Upper lobe of left lung (tissue), 6 donors: ENCODE data around the gene CTU2. TPM values are rescaled to one million over a fixed set of nuclear protein-coding genes. Genes with fewer than 3 reads are reported as not detected.

ENCODE experiments used
- ATAC-seq, 2 donors: fragments of 200-7000 bp; cut with Tn5 transposase; one replicate each; pipeline ENCODE4 v1.9.1; 2022; ENCODE audit warnings: mild to moderate bottlenecking in 2 of 2, moderate library complexity in 2 of 2; ENCODE audit not compliant: low FRiP score in 2 of 2
- DNase-seq, 2 donors: peaks; one replicate each; pipeline ENCODE4 v3.0.0-alpha.2; 2019 to 2020
- H3K27ac ChIP-seq, 4 donors: fragments of 200-600 bp; sonication (generic); one replicate each; pipeline ENCODE4 v1.5.1; 2016 to 2019
- H3K27me3 ChIP-seq, 4 donors: fragments of 200-600 bp; sonication (generic); one replicate each; pipeline ENCODE4 v1.5.1; 2017 to 2019
- H3K36me3 ChIP-seq, 4 donors: fragments of 200-600 bp; sonication (generic); one replicate each; pipeline ENCODE4 v1.5.1; 2016 to 2019
- H3K4me1 ChIP-seq, 4 donors: fragments of 200-600 bp; sonication (generic); one replicate each; pipeline ENCODE4 v1.5.1; 2018 to 2019
- H3K4me3 ChIP-seq, 4 donors: fragments of 200-600 bp; sonication (generic); one replicate each; pipeline ENCODE4 v1.5.1; 2017 to 2019; ENCODE audit warnings: mild to moderate bottlenecking in 2 of 4, moderate library complexity in 1 of 4
- H3K9me3 ChIP-seq, 4 donors: fragments of 200-600 bp; sonication (generic); one replicate each; pipeline ENCODE4 v1.5.1; 2018 to 2019
- EP300 ChIP-seq, 4 donors: sonication (generic); formaldehyde crosslinking; IDR thresholded peaks; one replicate each; pipeline ENCODE4 v1.5.1; 2017; ENCODE audit warnings: antibody characterized with exemption in 4 of 4, control low read depth in 2 of 4
- POLR2A ChIP-seq, 4 donors: fragments of 450-650 bp; IDR thresholded peaks; one replicate each; pipeline ENCODE4 v1.5.1; 2016 to 2017; ENCODE audit warnings: antibody characterized with exemption in 4 of 4, mild to moderate bottlenecking in 2 of 4
- POLR2AphosphoS5 ChIP-seq, 2 donors: sonication (generic); formaldehyde crosslinking; IDR thresholded peaks; one replicate each; pipeline ENCODE4 v1.5.1; 2017; ENCODE audit warnings: antibody characterized with exemption in 2 of 2
- WGBS, 2 donors: methylation state at CpG; one replicate each; pipeline ENCODE4 v1.1.5; 2017 to 2018; 5-methylcytosine and 5-hydroxymethylcytosine counted together
- total RNA-seq, 6 donors: library from RNA; depleted of rRNA in 4 of 6; stranded (reverse); fragments of >200 nt in 4 of 6; gene quantifications; one replicate each; pipeline versions ENCODE4 v1.1.0 to v1.2.1, GENCODE V29; 2016 to 2021
- TF ChIP-seq, protein P1 (sequence below), 6 experiments: fragments of 450-650 bp in 4 of 6; fragments of 200-600 bp in 2 of 6; sonication (generic) in 2 of 6; IDR thresholded peaks; one replicate each; pipeline ENCODE4 v1.5.1; 2016 to 2019; ENCODE audit warnings: antibody characterized with exemption in 6 of 6
- donor health status: DM: no; HTN: no; CAD: no; lungs with moderate emphysema.
- donor health status: DM: no; HTN: yes; CAD: no; lungs with severe emphysema.

CTU2 gene
- total RNA-seq, 6 donors from 2014 or later, result 9.4 to 31.4 (median 20.6) TPM

DNA sequence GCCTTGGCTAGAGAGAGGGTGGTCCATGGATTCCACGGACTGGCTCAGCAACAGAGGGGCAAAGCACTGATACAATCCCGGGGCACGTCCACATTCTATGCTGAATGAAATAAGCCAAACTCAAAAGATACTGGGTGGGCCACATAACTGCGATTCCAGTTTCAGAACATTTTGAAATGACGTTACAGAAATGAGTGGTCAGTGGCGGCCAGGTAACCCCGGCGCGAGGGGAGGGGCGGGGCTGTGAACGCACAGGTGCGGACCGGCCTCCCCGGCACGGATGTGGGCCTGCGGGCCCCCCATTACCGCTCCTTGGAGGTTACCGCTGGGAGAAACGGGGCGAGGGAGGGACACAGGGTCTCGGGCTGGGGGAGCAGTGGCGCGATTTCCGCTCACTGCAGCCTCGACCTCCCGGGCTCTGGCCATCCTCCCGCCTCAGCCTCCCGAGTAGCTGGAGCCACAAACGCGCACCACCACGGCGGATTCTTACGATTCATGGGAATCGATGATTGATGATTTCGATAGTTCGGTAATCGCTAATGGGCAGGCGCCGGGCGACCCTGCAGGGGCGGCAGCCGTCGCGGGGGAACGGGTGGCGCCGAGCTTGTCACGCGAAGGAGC, 44.0 kb upstream of the CTU2 start:
- 3% methylated on average over 19 to 45 of the region's 49 CpGs for WGBS, 2 donors

DNA sequence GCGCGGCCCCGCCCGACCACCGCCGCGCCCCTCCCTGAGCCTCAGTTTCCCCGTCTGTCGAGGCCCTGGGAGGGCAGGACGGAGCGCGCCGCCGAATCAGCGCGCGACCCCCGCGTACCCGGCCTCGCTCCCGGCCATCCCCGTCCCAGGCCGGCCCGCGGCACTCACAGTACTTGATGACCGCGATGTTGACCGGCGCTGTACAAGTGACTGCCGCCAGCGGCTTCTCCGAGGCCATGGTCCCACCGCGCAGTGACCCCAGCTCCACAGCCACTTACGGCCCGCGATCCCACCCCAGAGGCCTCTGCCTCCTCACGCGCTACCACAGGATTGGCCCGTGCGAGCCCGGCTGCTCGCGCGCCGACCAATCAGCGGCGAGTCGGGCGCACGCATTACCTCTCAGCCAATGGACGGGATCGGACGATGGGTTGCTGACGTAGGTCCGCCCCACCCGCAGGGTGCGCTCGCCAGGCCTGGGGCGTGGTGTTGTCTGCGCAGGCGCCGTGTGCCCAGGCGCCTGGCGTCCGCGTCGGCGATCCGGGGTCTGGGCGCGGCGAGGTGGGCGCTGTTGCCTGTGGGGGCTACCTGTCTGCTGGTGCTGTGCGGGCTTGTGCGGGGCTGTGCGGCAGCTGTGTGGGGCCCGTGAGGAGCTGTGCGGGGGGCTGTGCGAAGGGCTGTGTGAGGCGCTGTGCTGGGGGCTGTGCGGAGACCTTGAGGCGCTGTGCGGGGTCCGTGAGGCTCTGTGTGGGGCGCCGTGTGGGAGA, 43.3 kb upstream of the CTU2 start, which contains the start of gene MVD:
MVD (minus strand) TSS at position 249 of the 764 bp plus-strand sequence; CDS start at position 238, 11 bp downstream.
- peaks cover 12 to 19% (median 15%) of the 10 kb centered on the region in 4 donors for H3K4me1 ChIP-seq
- DNase-seq (peak; percentile 97 to 98), ATAC-seq (peak; percentile 98 to 99)
- 0% methylated on average over 38 of the region's 88 CpGs; no CpG with 5 or more reads in 1 of the 2 donors for WGBS, 2 donors
- no peaks in the 10 kb centered on the region for H3K9me3 ChIP-seq
- H3K36me3 ChIP-seq, result peaks cover 0 to 6% (median 5%) of the 10 kb centered on the region in 4 donors
- TF ChIP-seq, protein P1, sequence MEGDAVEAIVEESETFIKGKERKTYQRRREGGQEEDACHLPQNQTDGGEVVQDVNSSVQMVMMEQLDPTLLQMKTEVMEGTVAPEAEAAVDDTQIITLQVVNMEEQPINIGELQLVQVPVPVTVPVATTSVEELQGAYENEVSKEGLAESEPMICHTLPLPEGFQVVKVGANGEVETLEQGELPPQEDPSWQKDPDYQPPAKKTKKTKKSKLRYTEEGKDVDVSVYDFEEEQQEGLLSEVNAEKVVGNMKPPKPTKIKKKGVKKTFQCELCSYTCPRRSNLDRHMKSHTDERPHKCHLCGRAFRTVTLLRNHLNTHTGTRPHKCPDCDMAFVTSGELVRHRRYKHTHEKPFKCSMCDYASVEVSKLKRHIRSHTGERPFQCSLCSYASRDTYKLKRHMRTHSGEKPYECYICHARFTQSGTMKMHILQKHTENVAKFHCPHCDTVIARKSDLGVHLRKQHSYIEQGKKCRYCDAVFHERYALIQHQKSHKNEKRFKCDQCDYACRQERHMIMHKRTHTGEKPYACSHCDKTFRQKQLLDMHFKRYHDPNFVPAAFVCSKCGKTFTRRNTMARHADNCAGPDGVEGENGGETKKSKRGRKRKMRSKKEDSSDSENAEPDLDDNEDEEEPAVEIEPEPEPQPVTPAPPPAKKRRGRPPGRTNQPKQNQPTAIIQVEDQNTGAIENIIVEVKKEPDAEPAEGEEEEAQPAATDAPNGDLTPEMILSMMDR (IDR thresholded peaks at IDR 0.05), result peak in 3 of 6 experiments; percentile 26 to 37 (median 30)
- TF ChIP-seq POLR2A (IDR thresholded peaks at IDR 0.05) (peak in 3 of 4 donors; percentile 79 to 94 (median 94)), EP300 (IDR thresholded peaks at IDR 0.05) (peak in 1 of 4 donors; percentile 91), POLR2AphosphoS5 (IDR thresholded peaks at IDR 0.05) (peak; percentile 54 to 95)
- peak within 1 kb of the TSS; percentile 86 to 96 (median 92) for H3K27ac ChIP-seq
- no peaks in the 10 kb centered on the region for H3K27me3 ChIP-seq
- peak within 1 kb of the TSS; percentile 67 to 99 (median 92) for H3K4me3 ChIP-seq

More for the DNA sequence above, 44.0 kb upstream of the CTU2 start:
- TF ChIP-seq EP300 (IDR thresholded peaks at IDR 0.05) (no peak), POLR2AphosphoS5 (IDR thresholded peaks at IDR 0.05) (no peak), POLR2A (IDR thresholded peaks at IDR 0.05) (no peak)
- TF ChIP-seq, protein P1 (IDR thresholded peaks at IDR 0.05), result no peak
- DNase-seq, result peak in 1 of 2 donors; percentile 85
- Histone ChIP-seq H3K4me3 (peak overlapping the region; percentile 67 to 99 (median 88)), H3K36me3 (peaks cover 0 to 13% (median 10%) of the 10 kb centered on the region in 4 donors), H3K27me3 (no peaks in the 10 kb centered on the region), H3K27ac (peak overlapping the region; percentile 86 to 96 (median 92)), H3K9me3 (no peaks in the 10 kb centered on the region), H3K4me1 (peaks cover 12 to 19% (median 15%) of the 10 kb centered on the region in 4 donors)
- ATAC-seq, result no peak

DNA sequence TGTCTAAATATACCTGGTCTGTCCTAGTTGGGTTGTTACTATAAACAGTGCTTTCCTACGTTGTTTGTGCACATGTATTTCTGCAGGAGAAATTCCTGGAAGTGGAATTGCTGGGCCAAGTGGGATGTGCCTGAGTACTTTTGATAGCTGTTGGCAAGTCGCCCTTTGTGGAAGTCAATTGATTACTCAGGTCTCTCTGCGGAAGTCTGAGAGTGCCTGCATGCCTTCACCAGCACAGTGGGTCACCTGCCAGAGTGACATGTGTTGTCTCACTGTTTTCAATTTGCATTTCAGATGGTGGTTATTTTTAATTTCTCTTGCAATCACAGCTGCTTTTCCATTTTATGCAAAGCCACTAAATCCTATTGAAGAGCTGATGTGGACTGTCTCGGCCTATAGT, 41.2 kb upstream of the CTU2 start:
- no peak overlapping the region for H3K4me3 ChIP-seq
- no peaks in the 10 kb centered on the region for H3K9me3 ChIP-seq
- no peak for TF ChIP-seq POLR2AphosphoS5 (IDR thresholded peaks at IDR 0.05)
- no peak for TF ChIP-seq EP300 (IDR thresholded peaks at IDR 0.05)
- TF ChIP-seq, protein P1 (IDR thresholded peaks at IDR 0.05), result no peak
- DNase-seq (no peak), ATAC-seq (no peak)
- no peaks in the 10 kb centered on the region for H3K36me3 ChIP-seq
- peaks cover 12 to 19% (median 15%) of the 10 kb centered on the region in 4 donors for H3K4me1 ChIP-seq
- no peak overlapping the region for H3K27ac ChIP-seq
- WGBS, 2 donors, result 67 to 70% methylated on average over 4 of the region's 4 CpGs
- no peaks in the 10 kb centered on the region for H3K27me3 ChIP-seq

DNA sequence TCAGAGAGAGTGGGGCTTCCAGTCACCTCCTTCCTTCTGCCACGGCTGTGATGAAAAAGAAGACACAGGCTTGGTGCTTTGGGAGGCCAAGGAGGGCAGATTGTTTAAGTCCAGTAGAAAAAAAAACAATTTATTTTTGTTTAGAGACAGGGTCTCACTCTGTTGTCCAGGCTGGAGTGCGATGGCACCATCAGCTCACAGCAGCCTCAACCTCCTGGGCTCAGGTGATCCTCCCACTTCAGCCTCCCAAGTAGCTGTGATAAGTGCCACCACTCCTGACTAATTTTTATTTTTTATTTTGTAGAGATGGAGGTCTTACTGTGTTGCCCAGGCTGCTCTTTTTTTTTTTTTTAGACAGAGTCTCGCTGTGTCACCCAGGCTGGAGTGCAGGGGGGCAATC, 40.7 kb upstream of the CTU2 start:
- no peak overlapping the region for H3K27ac ChIP-seq
- no peaks in the 10 kb centered on the region for H3K27me3 ChIP-seq
- H3K4me1 ChIP-seq, result peaks cover 12 to 19% (median 15%) of the 10 kb centered on the region in 4 donors
- 85 to 93% methylated on average over 3 of the region's 3 CpGs for WGBS, 2 donors
- ATAC-seq (no peak), DNase-seq (no peak)
- no peaks in the 10 kb centered on the region for H3K36me3 ChIP-seq
- TF ChIP-seq POLR2A (IDR thresholded peaks at IDR 0.05) (no peak), POLR2AphosphoS5 (IDR thresholded peaks at IDR 0.05) (no peak), EP300 (IDR thresholded peaks at IDR 0.05) (no peak)
- TF ChIP-seq, protein P1 (IDR thresholded peaks at IDR 0.05), result no peak
- H3K4me3 ChIP-seq, result no peak overlapping the region
- no peaks in the 10 kb centered on the region for H3K9me3 ChIP-seq
